ENCODE measurements around the gene THAP2.

GRCh38 chr12:71640316-71640715, 23.8 kb upstream of the THAP2 start:
- TF ChIP-seq ESRRA (IDR thresholded peaks at IDR 0.05; ENCODE audit: borderline replicate concordance, low read length), result no peak
- no peak for TF ChIP-seq CTCF (IDR thresholded peaks at IDR 0.05)
- no peak for TF ChIP-seq EP300 (IDR thresholded peaks at IDR 0.05)
- TF ChIP-seq, protein P1, sequence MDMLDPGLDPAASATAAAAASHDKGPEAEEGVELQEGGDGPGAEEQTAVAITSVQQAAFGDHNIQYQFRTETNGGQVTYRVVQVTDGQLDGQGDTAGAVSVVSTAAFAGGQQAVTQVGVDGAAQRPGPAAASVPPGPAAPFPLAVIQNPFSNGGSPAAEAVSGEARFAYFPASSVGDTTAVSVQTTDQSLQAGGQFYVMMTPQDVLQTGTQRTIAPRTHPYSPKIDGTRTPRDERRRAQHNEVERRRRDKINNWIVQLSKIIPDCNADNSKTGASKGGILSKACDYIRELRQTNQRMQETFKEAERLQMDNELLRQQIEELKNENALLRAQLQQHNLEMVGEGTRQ (IDR thresholded peaks at IDR 0.05), result no peak
- TF ChIP-seq CHD4 (IDR thresholded peaks at IDR 0.05; ENCODE audit: borderline replicate concordance), result no peak
- TF ChIP-seq RCOR1 (IDR thresholded peaks at IDR 0.05; ENCODE audit: low read depth, low read length), result no peak
- no peak for TF ChIP-seq REST (IDR thresholded peaks at IDR 0.05)
- TF ChIP-seq ZFP36 (IDR thresholded peaks at IDR 0.05; ENCODE audit: borderline replicate concordance, partially characterized antibody), result no peak
